Smooth muscle cell (in vitro differentiated cells): Measurements from ENCODE around the gene CDH18. TPM values are rescaled to one million over a fixed set of nuclear protein-coding genes. Genes with fewer than 3 reads are reported as not detected.

Experiments
- DNase-seq: peaks from one replicate; lab custom pipeline; 2025; ENCODE audit not compliant: unreplicated experiment; lab: John Stamatoyannopoulos, UW
- H2AFZ ChIP-seq: fragments of 200-600 bp; sonication (generic); 2 replicates; pipeline ENCODE4 v1.6.0; 2016; ENCODE audit warnings: antibody characterized with exemption, low read depth, mild to moderate bottlenecking
- H3F3A ChIP-seq: fragments of 200-600 bp; sonication (generic); 2 replicates; pipeline ENCODE4 v1.6.0; 2017; ENCODE audit warnings: antibody characterized with exemption, low read depth
- H3K27ac ChIP-seq: fragments of 200-600 bp; sonication (generic); 2 replicates; pipeline ENCODE4 v1.5.1; 2016; ENCODE audit warnings: low read depth, mild to moderate bottlenecking
- H3K27me3 ChIP-seq: fragments of 200-600 bp; sonication (generic); 2 replicates; pipeline ENCODE4 v1.6.1; 2016; ENCODE audit warnings: low read depth, mild to moderate bottlenecking
- H3K36me3 ChIP-seq: fragments of 200-600 bp; sonication (generic); 2 replicates; pipeline ENCODE4 v1.5.1; 2016; ENCODE audit warnings: low read depth
- H3K4me1 ChIP-seq: fragments of 200-600 bp; sonication (generic); 2 replicates; pipeline ENCODE4 v1.5.1; 2016; ENCODE audit warnings: low read depth
- H3K4me2 ChIP-seq: fragments of 200-600 bp; sonication (generic); 2 replicates; pipeline ENCODE4 v1.6.0; 2016; ENCODE audit warnings: mild to moderate bottlenecking
- H3K4me3 ChIP-seq: fragments of 200-600 bp; sonication (generic); 2 replicates; pipeline ENCODE4 v1.5.1; 2016; ENCODE audit warnings: mild to moderate bottlenecking
- H3K79me2 ChIP-seq: fragments of 200-600 bp; sonication (generic); 2 replicates; pipeline ENCODE4 v1.6.0; 2016; ENCODE audit warnings: low read depth, mild to moderate bottlenecking
- H3K9ac ChIP-seq: fragments of 200-600 bp; sonication (generic); 2 replicates; pipeline ENCODE4 v1.6.0; 2016; ENCODE audit warnings: low read depth
- H3K9me3 ChIP-seq: fragments of 200-600 bp; sonication (generic); replicated peaks from 2 replicates; pipeline ENCODE4 v1.5.1; 2016; ENCODE audit warnings: low read depth
- H4K20me1 ChIP-seq: fragments of 200-600 bp; sonication (generic); 2 replicates; pipeline ENCODE4 v1.6.0; 2016; ENCODE audit warnings: low read depth
- WGBS: methylation state at CpG from one replicate; pipeline ENCODE4 v1.1.7; 2016; ENCODE audit warnings: low lambda C conversion rate; 5-methylcytosine and 5-hydroxymethylcytosine counted together
- polyA plus RNA-seq: library from polyadenylated mRNA; unstranded; fragments of >200 nt; fragmentation: Nextera tagmentation; extraction: Ambion mirVana; gene quantifications from 2 replicates; pipeline ENCODE4 v1.2.1, GENCODE V29; 2016
- total RNA-seq: library from RNA; depleted of rRNA; stranded (reverse); fragments of >200 nt; gene quantifications from 2 replicates; pipeline ENCODE4 v1.2.3, GENCODE V29; 2014
- TF ChIP-seq, protein P1 (sequence below): fragments of 200-600 bp; sonication (generic); IDR thresholded peaks from 2 replicates; pipeline ENCODE4 v1.5.1; 2017; ENCODE audit warnings: borderline replicate concordance, mild to moderate bottlenecking, antibody characterized with exemption; ENCODE audit not compliant: insufficient read depth, poor library complexity, severe bottlenecking

The CDH18 gene
- total and polyA plus RNA-seq, 2 experiments from 2014 or later: 0.13 TPM; not detected in 1

- Histone ChIP-seq H4K20me1 (no peaks in the 10 kb centered on the region), H3K27me3 (no peaks in the 10 kb centered on the region), H3K9me3 (no peaks in the 10 kb centered on the region), H2AFZ (no peak overlapping the region), H3K79me2 (no peaks in the 10 kb centered on the region), H3K9ac (no peak overlapping the region), H3F3A (no peaks in the 10 kb centered on the region), H3K4me1 (no peaks in the 10 kb centered on the region), H3K4me3 (no peak overlapping the region), H3K36me3 (no peaks in the 10 kb centered on the region), H3K27ac (no peak overlapping the region), H3K4me2 (no peak overlapping the region)
- DNase-seq: no peak
- TF ChIP-seq, protein P1, sequence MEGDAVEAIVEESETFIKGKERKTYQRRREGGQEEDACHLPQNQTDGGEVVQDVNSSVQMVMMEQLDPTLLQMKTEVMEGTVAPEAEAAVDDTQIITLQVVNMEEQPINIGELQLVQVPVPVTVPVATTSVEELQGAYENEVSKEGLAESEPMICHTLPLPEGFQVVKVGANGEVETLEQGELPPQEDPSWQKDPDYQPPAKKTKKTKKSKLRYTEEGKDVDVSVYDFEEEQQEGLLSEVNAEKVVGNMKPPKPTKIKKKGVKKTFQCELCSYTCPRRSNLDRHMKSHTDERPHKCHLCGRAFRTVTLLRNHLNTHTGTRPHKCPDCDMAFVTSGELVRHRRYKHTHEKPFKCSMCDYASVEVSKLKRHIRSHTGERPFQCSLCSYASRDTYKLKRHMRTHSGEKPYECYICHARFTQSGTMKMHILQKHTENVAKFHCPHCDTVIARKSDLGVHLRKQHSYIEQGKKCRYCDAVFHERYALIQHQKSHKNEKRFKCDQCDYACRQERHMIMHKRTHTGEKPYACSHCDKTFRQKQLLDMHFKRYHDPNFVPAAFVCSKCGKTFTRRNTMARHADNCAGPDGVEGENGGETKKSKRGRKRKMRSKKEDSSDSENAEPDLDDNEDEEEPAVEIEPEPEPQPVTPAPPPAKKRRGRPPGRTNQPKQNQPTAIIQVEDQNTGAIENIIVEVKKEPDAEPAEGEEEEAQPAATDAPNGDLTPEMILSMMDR: no peak
- 87% methylated on average over 1 of the region's 1 CpG for WGBS
These were observed 422.5 kb downstream of the CDH18 start for GRCh38 chr5:19565466-19565865.

DNA sequence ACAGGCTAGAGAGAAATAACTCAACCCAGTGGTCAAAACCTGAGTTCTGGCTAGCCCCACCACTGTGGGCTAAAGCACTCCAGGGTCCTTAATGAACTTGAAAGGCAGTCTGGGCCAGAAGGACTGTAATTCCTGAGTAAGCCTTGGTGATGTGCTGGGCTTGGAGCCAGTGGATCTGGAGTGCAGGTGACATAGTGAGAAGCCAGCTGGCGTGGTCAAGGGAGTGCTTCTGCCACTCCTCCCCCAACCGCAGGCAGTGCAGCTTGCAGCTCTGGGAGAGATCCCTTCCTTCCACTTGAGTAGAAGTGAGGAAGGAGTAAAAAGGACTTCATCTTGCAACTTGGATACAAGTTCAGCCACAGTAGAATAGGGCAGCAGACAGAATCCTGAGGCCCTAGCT is 424.0 kb downstream of the CDH18 start:
- no peaks in the 10 kb centered on the region for H3K27me3 ChIP-seq
- no peak overlapping the region for H3K27ac ChIP-seq
- no peak overlapping the region for H3K4me3 ChIP-seq
- no peaks in the 10 kb centered on the region for H3F3A ChIP-seq
- no peaks in the 10 kb centered on the region for H4K20me1 ChIP-seq
- no peaks in the 10 kb centered on the region for H3K9me3 ChIP-seq
- no peaks in the 10 kb centered on the region for H3K36me3 ChIP-seq
- TF ChIP-seq, protein P1: no peak
- H3K4me1 ChIP-seq: no peaks in the 10 kb centered on the region
- no peak overlapping the region for H3K9ac ChIP-seq
- 96% methylated on average over 2 of the region's 2 CpGs for WGBS
- H3K79me2 ChIP-seq: no peaks in the 10 kb centered on the region
- H2AFZ ChIP-seq: no peak overlapping the region
- no peak overlapping the region for H3K4me2 ChIP-seq
- no peak for DNase-seq

GRCh38 chr5:19555876-19556275 is 432.1 kb downstream of the CDH18 start:
- H3K4me1 ChIP-seq: no peaks in the 10 kb centered on the region
- no peaks in the 10 kb centered on the region for H3K36me3 ChIP-seq
- no peaks in the 10 kb centered on the region for H3K27me3 ChIP-seq
- DNase-seq: no peak
- H3K79me2 ChIP-seq: no peaks in the 10 kb centered on the region
- H3K4me2 ChIP-seq: no peak overlapping the region
- H3K27ac ChIP-seq: no peak overlapping the region
- H3K9ac ChIP-seq: no peak overlapping the region
- no peaks in the 10 kb centered on the region for H4K20me1 ChIP-seq
- H2AFZ ChIP-seq: no peak overlapping the region
- H3F3A ChIP-seq: no peaks in the 10 kb centered on the region
- H3K9me3 ChIP-seq: no peaks in the 10 kb centered on the region
- H3K4me3 ChIP-seq: no peak overlapping the region
- TF ChIP-seq, protein P1: no peak

DNA sequence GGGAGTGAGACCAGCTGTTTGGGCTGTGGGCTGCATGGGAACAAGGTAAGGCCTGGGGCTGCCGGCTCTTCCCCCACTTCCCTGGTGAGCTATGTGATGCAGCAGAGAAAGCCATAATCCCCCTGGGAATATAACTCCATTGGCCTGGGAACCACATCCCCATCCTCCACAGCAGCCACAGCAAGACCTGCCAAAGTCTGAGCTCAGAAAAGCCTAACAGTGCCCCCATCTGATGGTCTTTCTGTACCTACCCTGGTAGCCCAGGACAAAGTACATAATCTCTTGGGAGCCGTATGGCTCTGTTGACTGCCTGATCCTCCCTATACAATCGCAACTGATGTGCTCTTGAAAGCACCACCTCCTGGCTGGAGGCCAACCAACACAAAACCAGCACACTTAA is 432.6 kb downstream of the CDH18 start:
- no peak for DNase-seq
- no peaks in the 10 kb centered on the region for H4K20me1 ChIP-seq
- H2AFZ ChIP-seq: no peak overlapping the region
- no peaks in the 10 kb centered on the region for H3K79me2 ChIP-seq
- no peak overlapping the region for H3K4me3 ChIP-seq
- H3F3A ChIP-seq: no peaks in the 10 kb centered on the region
- H3K4me1 ChIP-seq: no peaks in the 10 kb centered on the region
- no peak overlapping the region for H3K9ac ChIP-seq
- no peak overlapping the region for H3K27ac ChIP-seq
- WGBS: 93% methylated on average over 3 of the region's 3 CpGs
- no peaks in the 10 kb centered on the region for H3K27me3 ChIP-seq
- no peaks in the 10 kb centered on the region for H3K9me3 ChIP-seq
- TF ChIP-seq, protein P1: no peak
- no peak overlapping the region for H3K4me2 ChIP-seq
- no peaks in the 10 kb centered on the region for H3K36me3 ChIP-seq
